Karpas-422 (cell line): ENCODE measurements around the gene IFNL4. TPM values are rescaled to one million over a fixed set of nuclear protein-coding genes. Genes with fewer than 3 reads are reported as not detected.
"Not testable (repeated sequence)": the region's sequence is repeated elsewhere in the genome, so short reads cannot be mapped to it uniquely, and the experiment has no call there.

Experiments
- DNase-seq: peaks from one replicate; pipeline ENCODE4 v3.0.0-alpha.2; 2015
- H2AFZ ChIP-seq: fragments of 200-600 bp; sonication (generic); 2 replicates; pipeline ENCODE4 v1.6.1; 2014; ENCODE audit warnings: antibody characterized with exemption, low read length, mixed read lengths
- H3K27ac ChIP-seq: fragments of 200-600 bp; sonication (generic); 2 replicates; pipeline ENCODE4 v1.5.1; 2014; ENCODE audit warnings: mild to moderate bottlenecking, low read length, moderate library complexity
- H3K27me3 ChIP-seq: fragments of 200-600 bp; sonication (generic); 2 replicates; pipeline ENCODE4 v1.6.1; 2014; ENCODE audit warnings: low read length, mixed read lengths
- H3K36me3 ChIP-seq: fragments of 200-600 bp; sonication (generic); 2 replicates; pipeline ENCODE4 v1.6.1; 2014; ENCODE audit warnings: low read length, mixed read lengths; ENCODE audit not compliant: insufficient read depth
- H3K4me1 ChIP-seq: fragments of 200-600 bp; sonication (generic); 2 replicates; pipeline ENCODE4 v1.6.1; 2014; ENCODE audit warnings: mild to moderate bottlenecking, low read length, mixed read lengths
- H3K4me2 ChIP-seq: fragments of 200-600 bp; sonication (generic); 2 replicates; pipeline ENCODE4 v1.6.1; 2014; ENCODE audit warnings: low read length, low read depth, mild to moderate bottlenecking; ENCODE audit not compliant: poor library complexity, severe bottlenecking
- H3K4me3 ChIP-seq: fragments of 200-600 bp; sonication (generic); 2 replicates; pipeline ENCODE4 v1.5.1; 2014; ENCODE audit warnings: mild to moderate bottlenecking, antibody characterized with exemption, low read length, mixed read lengths
- H3K79me2 ChIP-seq: fragments of 200-600 bp; sonication (generic); 2 replicates; pipeline ENCODE4 v1.6.1; 2014; ENCODE audit warnings: mild to moderate bottlenecking, low read length, mixed read lengths
- H3K9ac ChIP-seq: fragments of 200-600 bp; sonication (generic); 2 replicates; pipeline ENCODE4 v1.6.0; 2014; ENCODE audit warnings: low read length
- H3K9me2 ChIP-seq: fragments of 200-600 bp; sonication (generic), shearing (Covaris generic); replicated peaks from 2 replicates; pipeline ENCODE4 v1.6.0; 2014; ENCODE audit warnings: mild to moderate bottlenecking, low read length, moderate library complexity; ENCODE audit not compliant: insufficient read depth
- H3K9me3 ChIP-seq: fragments of 300-700, 200-600 bp; sonication (generic); 2 replicates; pipeline ENCODE4 v1.6.1; 2014; ENCODE audit warnings: low read length, mixed read lengths
- H4K20me1 ChIP-seq: fragments of 200-600 bp; sonication (generic); 2 replicates; pipeline ENCODE4 v1.6.1; 2014; ENCODE audit warnings: mild to moderate bottlenecking, antibody characterized with exemption, low read length, low read depth; ENCODE audit not compliant: insufficient read depth
- total RNA-seq: library from RNA; depleted of rRNA; stranded (reverse); fragments of >200 nt; shearing (Covaris generic); gene quantifications from 2 replicates; pipeline ENCODE4 v1.2.3, GENCODE V29; 2014; ENCODE audit warnings: low replicate concordance

The IFNL4 gene
- total RNA-seq, 1 experiment from 2014 or later: not detected

- Histone ChIP-seq H3K36me3 (no peaks in the 10 kb centered on the region), H2AFZ (no peak overlapping the region), H3K4me2 (no peak overlapping the region), H3K27me3 (no peaks in the 10 kb centered on the region), H3K9me3 (no peaks in the 10 kb centered on the region), H3K9me2 (no peaks in the 10 kb centered on the region), H3K4me1 (no peaks in the 10 kb centered on the region), H3K27ac (no peak overlapping the region), H3K4me3 (no peak overlapping the region), H3K79me2 (no peaks in the 10 kb centered on the region), H3K9ac (no peak overlapping the region), H4K20me1 (no peaks in the 10 kb centered on the region)
- no peak for DNase-seq
Measured at GRCh38 chr19:39276740-39277139, 28.1 kb upstream of the IFNL4 start.

DNA sequence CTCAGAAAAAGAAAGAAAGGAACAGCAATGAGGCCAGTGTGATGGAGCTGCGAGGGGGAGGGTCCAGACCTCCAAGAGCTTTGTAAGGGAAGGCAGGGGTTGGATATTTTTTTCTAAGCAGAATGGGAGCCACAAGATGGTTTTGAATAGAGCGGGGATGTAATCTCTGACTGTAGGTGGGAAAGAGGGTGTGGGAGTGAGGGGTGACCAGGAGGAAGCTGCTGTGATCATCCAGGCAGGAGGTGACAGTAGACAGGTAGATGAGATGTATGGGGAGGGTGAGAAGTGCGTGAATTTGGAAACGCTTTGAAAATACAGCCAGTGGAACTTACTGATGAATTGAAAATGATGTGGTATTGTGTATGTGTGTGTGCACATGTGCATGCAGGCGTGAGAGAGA lies 26.9 kb upstream of the IFNL4 start:
- no peaks in the 10 kb centered on the region for H3K9me3 ChIP-seq
- no peak overlapping the region for H3K4me3 ChIP-seq
- H3K79me2 ChIP-seq: no peaks in the 10 kb centered on the region
- no peak overlapping the region for H3K4me2 ChIP-seq
- H4K20me1 ChIP-seq: no peaks in the 10 kb centered on the region
- no peaks in the 10 kb centered on the region for H3K9me2 ChIP-seq
- H3K27ac ChIP-seq: no peak overlapping the region
- H3K9ac ChIP-seq: no peak overlapping the region
- H3K27me3 ChIP-seq: no peaks in the 10 kb centered on the region
- H2AFZ ChIP-seq: no peak overlapping the region
- DNase-seq: no peak
- no peaks in the 10 kb centered on the region for H3K36me3 ChIP-seq
- no peaks in the 10 kb centered on the region for H3K4me1 ChIP-seq

DNA sequence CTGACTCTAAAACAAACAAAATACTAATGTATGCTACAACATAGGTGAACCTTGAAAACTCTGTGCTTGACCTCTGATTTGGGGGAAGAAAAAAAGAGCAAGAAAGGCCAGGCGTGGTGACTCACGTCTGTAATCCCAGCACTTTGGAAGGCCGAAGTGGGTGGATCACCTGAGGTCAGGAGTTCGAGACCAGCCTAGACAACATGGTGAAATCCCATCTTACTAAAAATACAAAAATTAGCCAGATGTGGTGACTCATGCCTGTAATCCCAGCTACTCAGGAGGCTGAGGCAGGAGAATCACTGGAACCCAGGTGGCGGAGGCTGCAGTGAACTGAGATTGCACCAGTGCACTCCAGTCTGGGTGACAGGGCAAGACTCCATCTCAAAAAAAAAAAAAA lies 25.2 kb upstream of the IFNL4 start:
- H3K79me2 ChIP-seq, H3K36me3 ChIP-seq, H3K4me1 ChIP-seq, DNase-seq, H3K9me3 ChIP-seq, H3K27ac ChIP-seq, H3K9me2 ChIP-seq, H4K20me1 ChIP-seq, H3K9ac ChIP-seq, H3K27me3 ChIP-seq, H2AFZ ChIP-seq, H3K4me3 ChIP-seq, H3K4me2 ChIP-seq: not testable (repeated sequence)

- H3K79me2 ChIP-seq: no peaks in the 10 kb centered on the region
- H3K4me3 ChIP-seq: no peak overlapping the region
- no peak overlapping the region for H3K27ac ChIP-seq
- H2AFZ ChIP-seq: no peak overlapping the region
- H3K4me1 ChIP-seq: no peaks in the 10 kb centered on the region
- H3K9me2 ChIP-seq: no peaks in the 10 kb centered on the region
- no peak for DNase-seq
- H3K9ac ChIP-seq: no peak overlapping the region
- H4K20me1 ChIP-seq: no peaks in the 10 kb centered on the region
- H3K9me3 ChIP-seq: no peaks in the 10 kb centered on the region
- H3K4me2 ChIP-seq: no peak overlapping the region
- no peaks in the 10 kb centered on the region for H3K36me3 ChIP-seq
- H3K27me3 ChIP-seq: no peaks in the 10 kb centered on the region
Measured at GRCh38 chr19:39270036-39270871, 21.6 kb upstream of the IFNL4 start.

DNA sequence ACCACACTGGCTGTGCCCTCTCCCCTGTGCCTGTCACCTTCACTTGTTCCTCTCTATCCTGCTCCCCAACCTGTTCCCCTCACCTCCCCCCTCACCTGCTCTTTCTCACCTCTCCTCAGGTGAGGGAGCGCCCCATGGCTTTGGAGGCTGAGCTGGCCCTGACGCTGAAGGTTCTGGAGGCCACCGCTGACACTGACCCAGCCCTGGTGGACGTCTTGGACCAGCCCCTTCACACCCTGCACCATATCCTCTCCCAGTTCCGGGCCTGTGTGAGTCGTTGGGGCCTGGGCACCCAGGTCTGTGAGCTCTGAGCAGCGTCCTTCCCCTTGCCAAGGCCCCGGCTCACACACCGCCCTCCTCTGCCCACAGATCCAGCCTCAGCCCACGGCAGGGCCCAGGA lies 20.7 kb upstream of the IFNL4 start:
- not testable (repeated sequence) for H3K27me3 ChIP-seq, H3K79me2 ChIP-seq, H3K36me3 ChIP-seq, H3K4me3 ChIP-seq, H3K9ac ChIP-seq, H3K4me1 ChIP-seq, H3K9me3 ChIP-seq, H3K9me2 ChIP-seq, DNase-seq, H3K4me2 ChIP-seq, H2AFZ ChIP-seq, H3K27ac ChIP-seq, H4K20me1 ChIP-seq

DNA sequence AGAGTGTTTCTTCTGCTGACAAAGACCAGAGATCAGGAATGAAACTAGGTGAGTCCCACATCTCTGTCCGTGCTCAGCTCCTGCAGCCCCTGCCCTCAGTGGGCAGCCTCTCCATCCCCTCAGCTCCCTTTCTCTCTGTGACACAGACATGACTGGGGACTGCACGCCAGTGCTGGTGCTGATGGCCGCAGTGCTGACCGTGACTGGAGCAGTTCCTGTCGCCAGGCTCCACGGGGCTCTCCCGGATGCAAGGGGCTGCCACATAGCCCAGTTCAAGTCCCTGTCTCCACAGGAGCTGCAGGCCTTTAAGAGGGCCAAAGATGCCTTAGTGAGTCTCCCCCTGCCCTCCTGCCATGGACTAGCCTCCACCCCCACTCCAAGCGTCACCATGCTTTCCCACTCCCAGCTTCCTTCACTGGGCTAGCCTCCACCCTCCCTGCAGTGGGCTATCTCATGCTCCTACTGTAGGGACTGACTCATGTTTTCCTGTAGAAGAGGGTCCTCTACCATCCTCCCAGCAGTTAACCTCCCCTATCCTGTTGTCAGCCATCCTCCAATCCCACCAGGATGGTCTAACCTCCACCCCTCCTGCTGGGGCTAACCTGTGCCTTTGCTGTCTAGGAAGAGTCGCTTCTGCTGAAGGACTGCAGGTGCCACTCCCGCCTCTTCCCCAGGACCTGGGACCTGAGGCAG lies 20.0 kb upstream of the IFNL4 start:
- not testable (repeated sequence) for H2AFZ ChIP-seq, H3K79me2 ChIP-seq, H3K9ac ChIP-seq, H3K27me3 ChIP-seq, H3K27ac ChIP-seq, H3K36me3 ChIP-seq, H4K20me1 ChIP-seq, H3K9me2 ChIP-seq, H3K4me1 ChIP-seq, H3K9me3 ChIP-seq, DNase-seq, H3K4me2 ChIP-seq, H3K4me3 ChIP-seq

- H3K4me3 ChIP-seq, H3K9ac ChIP-seq, H4K20me1 ChIP-seq, H3K9me2 ChIP-seq, DNase-seq, H3K27me3 ChIP-seq, H3K9me3 ChIP-seq, H3K27ac ChIP-seq, H3K4me2 ChIP-seq, H3K36me3 ChIP-seq, H3K79me2 ChIP-seq, H3K4me1 ChIP-seq, H2AFZ ChIP-seq: not testable (repeated sequence)
Measured at GRCh38 chr19:39268085-39268484, 19.4 kb upstream of the IFNL4 start, which contains the start of gene IFNL2. IFNL2 (plus strand) TSS chr19:39268396; CDS start chr19:39268569, 173 bp downstream.

DNA sequence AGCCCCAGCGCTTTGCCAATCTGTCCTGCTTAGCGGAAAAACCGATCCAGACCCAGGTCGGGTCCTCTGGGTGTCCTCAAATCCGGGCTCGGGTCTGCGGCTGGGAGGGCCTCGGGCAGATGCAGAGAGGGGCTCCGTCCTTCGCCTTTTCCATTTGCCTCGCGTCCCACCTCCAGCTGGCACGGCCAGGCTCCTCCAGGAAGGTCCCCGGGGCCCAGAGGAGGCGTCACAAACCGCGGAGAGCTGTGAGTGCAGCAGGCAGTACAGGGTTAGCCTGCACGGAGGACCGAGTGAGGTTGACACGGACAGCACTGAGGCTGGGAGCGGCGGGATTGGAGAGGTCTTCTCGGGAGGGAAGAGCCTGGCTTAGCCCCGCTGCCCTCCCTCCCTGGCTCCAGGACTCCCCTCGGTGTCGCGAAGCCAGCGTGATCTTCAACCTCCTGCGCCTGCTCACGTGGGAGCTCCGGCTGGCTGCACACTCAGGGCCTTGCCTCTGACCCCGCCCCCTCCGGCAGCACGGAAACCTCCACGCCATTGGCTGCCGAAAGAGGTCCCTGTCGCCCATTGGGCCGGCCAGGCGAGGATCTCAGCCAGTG lies 16.8 kb upstream of the IFNL4 start:
- H3K4me1 ChIP-seq: no peaks in the 10 kb centered on the region
- H2AFZ ChIP-seq: no peak overlapping the region
- no peaks in the 10 kb centered on the region for H3K27me3 ChIP-seq
- H3K27ac ChIP-seq: no peak overlapping the region
- H4K20me1 ChIP-seq: no peaks in the 10 kb centered on the region
- H3K4me2 ChIP-seq: no peak overlapping the region
- no peaks in the 10 kb centered on the region for H3K9me3 ChIP-seq
- no peak for DNase-seq
- H3K9me2 ChIP-seq: no peaks in the 10 kb centered on the region
- H3K79me2 ChIP-seq: no peaks in the 10 kb centered on the region
- H3K4me3 ChIP-seq: no peak overlapping the region
- no peaks in the 10 kb centered on the region for H3K36me3 ChIP-seq
- no peak overlapping the region for H3K9ac ChIP-seq
